DMS153 (cell line): Measurements from ENCODE around the gene GGTLC3.
"Not testable (repeated sequence)": the region's sequence is repeated elsewhere in the genome, so short reads cannot be mapped to it uniquely, and the experiment has no call there.

Source experiments
- DNase-seq: peaks from one replicate; lab custom pipeline; 2025; lab: John Stamatoyannopoulos, UW

GGTLC3 gene

DNA sequence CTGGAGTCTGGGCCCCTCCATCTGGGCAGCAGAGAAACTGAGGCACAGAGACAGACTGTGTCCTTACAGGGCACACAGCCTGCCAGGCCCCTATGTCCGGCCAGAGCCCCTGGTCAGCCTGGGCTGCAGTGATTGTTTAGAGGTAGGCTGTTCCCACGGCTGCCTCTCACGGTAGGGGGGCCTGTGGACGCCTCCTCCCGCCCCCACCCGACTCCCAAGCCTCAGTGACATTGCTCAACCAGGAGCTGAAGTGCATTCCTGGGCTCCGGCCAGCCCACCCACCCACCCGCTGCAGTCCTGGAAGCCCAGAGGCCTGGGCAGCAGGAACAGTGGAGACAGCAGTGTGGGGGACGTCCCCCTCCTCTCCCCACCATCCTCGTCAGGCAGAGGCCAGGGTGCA, 4.5 kb downstream of the GGTLC3 start:
- DNase-seq: not testable (repeated sequence)

DNA sequence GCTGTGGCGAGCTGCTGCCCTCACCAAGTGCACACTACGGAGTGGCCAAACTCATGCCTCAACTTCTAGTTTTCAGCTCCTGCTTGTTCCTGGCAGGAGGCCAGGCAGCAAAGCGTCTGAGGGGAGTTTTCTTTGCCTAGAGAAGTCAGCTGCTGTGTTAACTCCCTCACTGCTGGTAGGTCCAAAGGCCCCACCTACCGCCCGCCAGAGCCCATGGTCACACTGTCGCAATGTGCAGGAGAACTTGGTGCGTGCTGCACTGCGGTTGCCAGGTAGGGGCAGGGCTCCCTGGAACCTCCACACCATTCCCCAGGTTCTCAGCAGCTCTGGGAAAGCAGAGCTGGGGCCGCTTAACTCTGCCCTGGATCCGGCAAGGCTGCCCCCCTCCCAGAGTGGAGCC, 5.6 kb downstream of the GGTLC3 start:
- not testable (repeated sequence) for DNase-seq

DNA sequence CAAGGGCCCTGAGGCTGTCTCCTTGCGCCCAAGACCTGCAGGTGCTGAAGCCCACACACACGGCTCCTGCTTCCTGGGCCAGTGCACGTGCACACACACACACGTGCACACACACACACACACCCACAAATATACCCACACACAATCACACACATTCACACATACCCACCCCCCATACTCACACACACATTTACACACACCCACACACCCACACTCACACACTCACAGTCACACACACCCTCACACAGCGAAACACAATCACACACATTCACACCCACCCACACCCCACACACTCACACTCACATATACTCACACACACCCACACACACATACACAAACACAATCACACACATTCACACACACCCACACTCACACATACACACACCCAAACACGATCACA, 6.6 kb downstream of the GGTLC3 start:
- not testable (repeated sequence) for DNase-seq

DNA sequence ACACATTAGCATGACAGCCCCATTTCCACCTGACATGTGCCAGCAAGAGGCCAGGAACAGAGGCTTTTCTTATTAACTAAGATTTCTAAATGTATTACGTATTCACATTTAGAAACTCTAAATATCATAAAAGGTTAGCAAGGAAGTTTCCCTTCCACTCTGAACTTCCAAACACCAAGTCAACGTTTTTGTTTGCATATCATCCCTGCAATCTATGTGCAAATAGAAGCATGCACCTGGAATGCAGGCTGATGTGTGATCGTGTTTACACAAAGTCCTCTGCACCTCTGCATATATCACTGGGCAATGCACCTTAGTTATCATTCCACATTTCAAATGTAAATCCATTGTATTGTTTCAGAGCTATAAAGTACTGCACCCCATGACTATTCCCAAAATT, 21.7 kb downstream of the GGTLC3 start:
- not testable (repeated sequence) for DNase-seq
